COR-L47 (cell line): Measurements from ENCODE around the gene CGA.
"Not testable (repeated sequence)": the region's sequence is repeated elsewhere in the genome, so short reads cannot be mapped to it uniquely, and the experiment has no call there.

Experiments
- DNase-seq: peaks from one replicate; lab custom pipeline; 2025; lab: John Stamatoyannopoulos, UW

Gene CGA

GRCh38 chr6:87095087-87095509 is at the start of gene CGA:
Gene CGA (minus strand): TSS chr6:87095106. CDS start chr6:87088200, 6,906 bp downstream.
- no peak for DNase-seq

DNA sequence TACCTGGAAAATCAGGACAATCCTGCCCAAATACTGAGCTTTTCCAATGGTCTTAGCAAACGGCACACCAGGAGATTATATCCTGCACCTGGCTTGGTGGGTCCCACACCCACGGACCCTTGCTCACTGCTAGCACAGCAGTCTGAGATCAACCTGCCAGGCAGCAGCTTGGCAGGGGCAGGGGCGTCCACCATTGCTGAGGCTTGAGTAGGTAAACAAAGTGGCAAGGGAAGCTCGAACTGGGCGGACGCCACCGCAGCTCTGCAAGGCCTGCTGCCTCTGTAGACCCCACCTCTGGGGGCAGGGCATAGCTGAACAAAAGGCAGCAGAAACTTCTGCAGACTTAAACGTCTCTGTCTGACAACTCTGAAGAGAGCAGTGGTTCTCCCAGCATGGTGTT is 45.0 kb upstream of the CGA start:
- DNase-seq: not testable (repeated sequence)

DNA sequence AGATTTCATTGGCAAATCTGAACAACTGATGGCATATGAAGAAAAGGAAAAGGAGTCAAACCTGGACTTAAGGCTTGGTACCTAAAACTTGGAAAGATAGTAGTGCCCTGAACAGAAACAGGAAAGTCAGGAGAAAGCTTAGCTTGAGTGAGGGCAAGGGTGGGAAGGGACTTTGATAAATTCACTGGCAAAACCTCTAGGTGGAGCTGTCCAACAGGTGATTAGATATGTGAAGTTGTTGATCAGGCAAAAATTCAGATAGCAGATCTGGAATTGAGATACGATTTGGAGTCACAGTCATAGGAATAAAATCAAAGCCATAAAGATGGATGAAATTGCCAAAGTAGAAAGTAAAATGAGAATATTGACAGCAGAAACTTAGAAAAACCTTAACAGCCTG is 44.3 kb upstream of the CGA start:
- DNase-seq: peak; percentile 49

DNA sequence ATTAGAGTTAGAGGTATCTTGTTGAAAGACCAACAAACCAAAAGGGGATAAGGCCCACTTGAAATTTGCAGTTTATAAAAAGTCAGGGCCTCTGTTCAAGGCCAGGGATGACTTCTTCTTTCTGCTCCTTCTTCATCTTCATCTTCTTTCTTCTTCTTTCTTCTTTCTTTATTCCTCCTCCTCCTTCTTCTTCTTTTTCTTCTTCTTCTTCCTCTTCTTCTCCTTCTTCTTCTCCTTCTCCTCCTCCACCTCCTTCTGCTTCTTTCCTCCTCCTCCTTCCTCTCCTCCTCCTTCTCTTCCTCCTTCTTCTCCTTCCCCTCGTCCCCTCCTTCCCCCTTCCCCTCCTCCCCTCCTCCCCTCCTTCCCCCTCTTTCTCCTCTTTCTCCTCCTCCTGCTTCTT is 42.1 kb upstream of the CGA start:
- no peak for DNase-seq

DNA sequence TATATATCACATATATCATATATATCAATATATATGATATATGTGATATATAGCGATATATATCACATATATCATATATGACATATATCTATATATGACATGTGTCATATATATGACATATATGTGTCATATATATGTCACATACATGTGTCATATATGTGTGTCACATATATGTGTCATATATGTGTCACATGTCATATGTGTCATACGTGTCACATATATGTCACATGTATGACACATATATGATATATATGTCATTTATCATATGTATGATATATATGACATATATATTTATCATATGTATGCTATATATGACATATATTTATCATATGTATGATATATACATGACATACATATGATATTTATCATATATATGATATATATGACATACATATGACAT is 32.8 kb upstream of the CGA start:
- DNase-seq: no peak

GRCh38 chr6:87126501-87126900 is 31.6 kb upstream of the CGA start:
- no peak for DNase-seq

DNA sequence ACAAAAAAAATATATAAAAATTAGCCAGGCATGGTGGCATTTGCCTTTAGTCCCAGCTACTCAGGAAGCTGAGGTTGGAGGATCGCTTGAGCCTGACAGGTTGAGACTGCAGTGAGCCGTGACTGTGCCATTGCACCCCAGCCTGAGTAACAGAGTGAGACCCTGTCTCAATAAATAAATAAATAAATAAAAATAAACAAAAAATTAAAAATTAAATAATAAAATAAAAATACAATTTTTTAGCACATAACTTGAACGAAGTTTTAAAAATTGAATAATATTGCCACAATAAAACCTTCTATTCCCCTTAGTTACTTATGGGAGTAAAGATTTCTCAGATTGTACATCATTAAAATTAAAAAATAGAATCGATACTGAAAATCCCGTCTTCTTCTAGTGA is 29.2 kb upstream of the CGA start:
- no peak for DNase-seq

GRCh38 chr6:87122477-87122876 is 27.6 kb upstream of the CGA start:
- DNase-seq: no peak

DNA sequence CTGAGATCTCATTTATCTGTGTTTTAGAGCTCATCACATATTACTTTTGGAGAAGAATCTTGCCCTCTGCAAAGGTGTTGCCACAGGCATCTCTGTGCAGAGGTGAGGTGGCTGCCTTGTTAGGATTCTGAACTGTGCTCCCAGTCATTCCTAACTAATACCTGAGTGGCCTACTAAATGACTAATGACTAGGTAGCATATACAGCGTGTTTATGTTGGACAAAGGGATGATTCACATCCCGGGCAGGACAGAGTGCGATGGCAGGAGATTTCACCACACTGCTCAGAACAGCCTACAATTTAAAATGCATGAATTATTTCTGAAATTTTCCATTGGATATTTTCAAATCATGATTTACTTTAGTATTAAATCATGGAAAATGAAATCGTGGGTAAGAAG is 23.1 kb upstream of the CGA start:
- DNase-seq: no peak

- DNase-seq: no peak
Observed at GRCh38 chr6:87116922-87117321, 22.0 kb upstream of the CGA start.

- DNase-seq: no peak
Observed at GRCh38 chr6:87115402-87116135, 20.7 kb upstream of the CGA start.

GRCh38 chr6:87110636-87111035 is 15.7 kb upstream of the CGA start:
- DNase-seq: no peak

DNA sequence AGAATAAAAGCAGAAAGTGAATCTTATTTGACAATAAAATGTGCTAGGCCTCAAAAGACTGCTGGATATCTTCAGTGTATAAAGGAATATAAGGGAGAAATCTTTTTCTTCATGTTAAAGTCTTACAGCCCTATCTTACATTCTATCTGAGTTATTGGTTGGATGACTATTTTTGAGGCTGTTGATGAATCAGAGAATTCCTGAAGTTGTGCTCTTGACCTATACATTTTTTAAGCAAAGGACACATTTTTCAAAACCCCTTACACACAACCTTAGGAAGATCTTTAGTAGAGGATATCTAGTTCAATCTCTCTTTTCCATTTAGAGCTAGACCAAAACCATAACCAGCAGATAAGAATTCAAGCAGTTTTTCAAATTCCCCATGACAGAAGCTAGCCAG is 10.9 kb upstream of the CGA start:
- DNase-seq: no peak

- DNase-seq: no peak
Observed at GRCh38 chr6:87104667-87105066, 9.8 kb upstream of the CGA start.

DNA sequence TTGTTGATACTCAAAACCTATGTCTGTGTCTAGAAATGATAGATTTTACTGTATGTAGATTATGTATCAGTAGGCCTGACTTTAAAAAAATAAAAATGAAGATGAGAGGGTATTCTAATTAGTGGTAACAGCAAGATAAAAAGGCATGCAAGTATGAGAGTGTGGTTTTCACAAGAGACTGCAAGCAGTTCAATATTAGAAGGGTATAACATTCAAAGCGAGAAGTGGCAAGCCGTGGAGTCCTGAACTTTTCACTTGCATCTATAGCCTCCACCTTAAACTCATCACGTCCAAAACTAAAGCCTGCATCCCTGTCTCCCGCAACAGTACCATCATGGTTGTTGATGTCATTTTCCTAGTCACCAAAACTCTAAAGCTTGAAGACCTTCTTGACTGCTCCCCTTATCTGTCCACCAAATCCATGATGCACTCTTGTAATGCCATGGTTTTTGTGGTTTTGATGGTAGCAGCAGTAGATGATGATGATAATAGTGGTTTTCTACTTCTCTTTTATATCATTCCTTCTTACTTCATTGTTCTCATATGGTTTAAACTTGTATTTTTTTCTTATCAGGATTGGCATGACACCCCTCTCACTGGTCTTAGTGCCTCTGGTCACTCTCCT is 9.2 kb upstream of the CGA start:
- no peak for DNase-seq

- peak; percentile 43 for DNase-seq
Observed at GRCh38 chr6:87102151-87102621, 7.3 kb upstream of the CGA start.

DNA sequence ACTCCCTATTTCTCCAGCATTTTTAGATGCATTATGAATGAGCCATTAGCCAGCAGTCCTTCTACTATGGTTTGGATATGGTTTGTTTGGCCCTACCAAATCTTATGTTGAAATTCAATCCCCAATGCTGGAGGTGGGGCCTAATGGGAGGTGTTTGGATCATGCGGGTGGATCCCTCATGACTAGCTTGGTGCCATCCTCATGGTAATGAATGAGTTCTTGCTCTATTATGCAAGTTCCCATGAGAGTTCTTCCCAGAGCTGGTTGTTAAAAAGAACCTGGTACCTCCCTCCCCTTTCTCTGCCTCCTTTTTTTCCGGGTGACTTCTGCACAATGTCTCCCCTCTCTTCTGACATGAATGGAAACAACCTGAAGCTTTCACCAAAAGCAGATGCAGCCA is 6.2 kb upstream of the CGA start:
- DNase-seq: no peak

DNA sequence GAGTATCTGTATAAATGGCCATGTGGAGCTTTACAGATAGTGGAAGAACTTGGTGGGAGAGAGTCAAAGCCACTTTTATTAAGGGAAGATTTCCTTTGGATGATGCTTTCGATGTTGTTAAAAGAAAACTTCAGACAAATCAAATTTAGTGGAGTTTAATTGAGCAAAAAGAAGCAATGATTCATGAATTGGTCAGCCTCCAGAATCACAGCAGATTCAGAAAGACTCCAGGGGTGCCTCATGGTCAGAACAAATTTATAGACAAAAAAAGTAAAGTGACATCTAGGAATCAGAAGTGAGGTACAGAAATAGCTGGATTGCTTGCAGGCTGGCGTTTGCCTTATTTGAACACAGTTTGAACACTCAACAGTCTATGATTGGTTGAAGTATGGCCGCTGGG is 5.3 kb upstream of the CGA start:
- DNase-seq: no peak

GRCh38 chr6:87099472-87099871 is 4.6 kb upstream of the CGA start:
- DNase-seq: peak; percentile 4

GRCh38 chr6:87094576-87094975 is 330 bp downstream of the CGA start:
- DNase-seq: no peak

DNA sequence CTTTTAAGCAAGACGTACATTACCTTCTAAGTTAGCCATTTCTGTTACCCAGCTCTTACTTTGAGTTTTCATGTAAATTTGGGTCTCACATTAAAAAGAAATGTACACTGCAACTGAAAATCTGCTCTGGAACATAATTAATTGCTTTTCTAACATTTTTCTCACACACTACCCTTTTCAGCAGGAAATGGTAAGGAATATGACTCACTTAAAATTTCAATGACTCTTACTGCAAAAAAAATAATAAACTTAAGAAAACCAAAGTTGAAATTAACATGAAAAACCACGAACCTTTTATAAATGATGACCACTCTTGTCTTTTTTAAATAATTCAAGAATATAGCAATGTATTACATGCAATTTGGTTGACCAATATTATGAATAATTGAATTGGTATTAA is 1.3 kb downstream of the CGA start:
- DNase-seq: no peak

DNA sequence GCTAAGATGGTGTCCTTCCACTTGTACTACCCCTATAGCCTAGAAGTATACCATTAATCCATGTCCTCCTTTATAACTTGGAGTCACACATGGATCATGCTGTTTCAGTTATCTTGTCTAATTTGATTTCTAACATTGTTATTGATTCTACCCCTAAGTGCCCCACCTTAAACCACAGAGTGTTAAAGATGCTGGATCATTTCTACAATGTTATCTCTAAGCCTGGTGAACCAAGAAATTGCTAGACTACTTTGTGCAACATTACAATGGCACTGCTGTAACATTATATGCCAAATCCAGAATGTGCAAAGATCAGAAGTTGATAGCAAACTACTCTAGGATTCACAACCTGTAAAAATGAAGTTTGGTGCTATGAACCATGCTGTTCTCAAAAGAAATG is 1.7 kb downstream of the CGA start:
- no peak for DNase-seq

- no peak for DNase-seq
Observed at GRCh38 chr6:87092435-87092834, 2.5 kb downstream of the CGA start.

GRCh38 chr6:87089135-87089534 is 5.8 kb downstream of the CGA start:
- DNase-seq: no peak
